Fibroblast of peridontal ligament (primary cell): ENCODE results near the gene XAGE2.
"Not testable (repeated sequence)": the region's sequence is repeated elsewhere in the genome, so short reads cannot be mapped to it uniquely, and the experiment has no call there.

Experiments used
- DNase-seq: peaks from one replicate; pipeline ENCODE4 v3.0.0-alpha.2; 2010; ENCODE audit errors: extremely low read depth

The XAGE2 gene, protein sequence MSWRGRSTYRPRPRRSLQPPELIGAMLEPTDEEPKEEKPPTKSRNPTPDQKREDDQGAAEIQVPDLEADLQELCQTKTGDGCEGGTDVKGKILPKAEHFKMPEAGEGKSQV

DNA sequence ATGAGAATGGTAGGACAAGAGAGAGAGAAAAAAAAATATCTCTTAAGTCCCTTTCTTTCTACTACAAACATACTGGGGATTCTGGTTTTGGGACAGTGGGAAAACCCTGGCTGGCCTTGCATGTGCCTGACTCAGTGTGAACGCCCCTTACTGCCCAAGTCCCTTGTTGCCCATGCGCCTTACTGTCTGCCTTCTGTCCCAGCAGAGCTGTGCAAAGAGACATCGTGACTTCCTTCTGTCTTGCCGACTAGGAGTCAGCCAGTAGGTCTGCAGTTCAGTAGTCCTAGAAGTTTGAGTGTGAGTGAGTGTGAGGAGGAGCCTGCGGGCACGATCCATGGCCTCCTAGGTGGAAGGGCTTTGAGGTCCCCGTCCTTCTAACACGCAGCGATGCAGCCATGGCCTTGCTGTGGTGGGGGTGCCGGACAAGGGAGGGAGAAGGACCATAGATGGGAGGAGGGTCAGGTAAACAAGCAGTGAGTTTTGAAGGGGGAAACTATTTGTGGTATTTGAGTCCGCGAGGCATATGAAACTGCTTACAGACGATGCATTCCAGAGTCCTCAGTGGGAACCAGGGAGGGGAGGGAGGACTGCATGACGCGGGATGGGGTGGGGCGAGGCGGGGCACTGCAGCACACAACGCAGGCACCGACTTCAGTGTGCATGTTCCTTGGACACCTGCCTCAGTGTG, at the start of gene XAGE2:
TSS of gene XAGE2 (plus strand) at position 654 of the 688 bp plus-strand sequence. CDS start 994 bp downstream, outside the sequence.
- no peak for DNase-seq

DNA sequence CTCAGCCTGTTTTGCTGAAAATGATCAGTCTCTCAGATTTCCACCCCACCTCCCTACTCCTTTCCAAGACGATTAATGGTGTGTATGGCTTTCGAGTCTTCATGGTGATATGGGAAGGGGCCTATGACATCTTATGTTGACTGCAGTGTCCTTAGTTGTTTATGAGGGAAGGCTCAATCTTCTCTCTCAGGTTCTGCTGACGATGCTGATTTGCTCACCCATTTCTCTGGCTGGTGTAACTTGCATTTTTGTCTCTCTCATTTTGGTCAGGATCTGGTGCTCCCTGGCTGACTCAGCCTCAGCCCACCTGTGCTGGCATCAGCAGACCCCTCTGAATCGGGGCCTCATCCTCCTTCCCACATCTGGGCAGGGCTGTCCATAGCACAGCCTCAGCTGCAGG, 31.4 kb upstream of the XAGE2 start:
- no peak for DNase-seq

DNA sequence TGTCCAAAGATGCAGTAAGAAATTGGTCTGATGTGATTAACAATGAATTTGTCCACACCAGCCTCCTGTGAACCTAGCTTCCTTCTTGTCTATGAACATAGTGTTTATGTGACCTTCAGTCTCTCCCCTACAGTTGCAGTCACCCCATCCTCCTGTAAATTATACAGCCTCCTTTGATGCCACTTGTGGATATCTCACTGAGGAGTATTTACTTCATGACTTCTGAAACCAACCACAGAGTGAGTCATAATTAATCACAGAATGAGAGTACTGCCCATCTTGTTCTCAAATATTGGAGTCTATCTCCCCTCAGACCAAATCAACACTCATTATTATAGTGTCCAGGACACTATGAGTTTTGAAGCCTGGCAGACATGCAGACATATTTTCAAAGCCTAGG, 27.3 kb upstream of the XAGE2 start:
- no peak for DNase-seq

DNA sequence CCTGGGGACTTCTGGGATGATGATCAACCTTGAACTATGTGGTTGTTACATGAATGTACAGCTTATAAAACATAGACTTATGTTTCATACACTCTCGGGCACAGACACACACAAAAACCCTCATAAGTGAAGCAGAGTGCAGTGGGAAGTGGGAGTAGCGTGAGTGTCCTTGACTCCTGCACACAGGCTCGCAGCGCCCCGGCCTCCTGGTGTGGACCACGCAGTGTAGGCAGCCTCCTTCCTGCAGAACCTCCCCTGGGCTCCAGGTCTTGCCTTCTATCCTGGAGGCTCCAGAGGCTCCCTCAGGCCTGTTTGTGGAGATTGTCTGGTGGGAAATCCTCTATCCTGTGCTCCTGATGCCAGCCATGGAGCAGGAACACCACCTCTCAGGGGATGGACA, 25.7 kb upstream of the XAGE2 start:
- not testable (repeated sequence) for DNase-seq

DNA sequence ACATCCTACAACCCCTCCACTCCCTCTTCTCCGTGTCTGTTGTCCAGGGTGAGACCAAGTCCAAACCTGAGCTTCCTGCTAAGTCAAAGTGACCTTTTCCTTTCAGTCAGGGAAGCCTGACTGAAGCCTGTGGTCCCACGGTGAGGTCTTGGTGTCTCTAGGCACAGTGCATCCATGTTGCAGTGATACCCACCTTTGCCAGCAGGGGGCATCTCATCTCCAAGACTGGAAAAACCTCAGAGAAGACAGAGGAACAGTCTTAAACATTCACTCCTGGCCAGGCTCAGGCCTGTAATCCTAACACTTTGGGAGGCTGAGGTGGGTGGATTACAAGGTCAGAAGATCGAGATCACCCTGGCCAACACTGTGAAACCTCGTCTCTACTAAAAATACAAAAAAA, 23.4 kb upstream of the XAGE2 start:
- peak; percentile 48 for DNase-seq

DNA sequence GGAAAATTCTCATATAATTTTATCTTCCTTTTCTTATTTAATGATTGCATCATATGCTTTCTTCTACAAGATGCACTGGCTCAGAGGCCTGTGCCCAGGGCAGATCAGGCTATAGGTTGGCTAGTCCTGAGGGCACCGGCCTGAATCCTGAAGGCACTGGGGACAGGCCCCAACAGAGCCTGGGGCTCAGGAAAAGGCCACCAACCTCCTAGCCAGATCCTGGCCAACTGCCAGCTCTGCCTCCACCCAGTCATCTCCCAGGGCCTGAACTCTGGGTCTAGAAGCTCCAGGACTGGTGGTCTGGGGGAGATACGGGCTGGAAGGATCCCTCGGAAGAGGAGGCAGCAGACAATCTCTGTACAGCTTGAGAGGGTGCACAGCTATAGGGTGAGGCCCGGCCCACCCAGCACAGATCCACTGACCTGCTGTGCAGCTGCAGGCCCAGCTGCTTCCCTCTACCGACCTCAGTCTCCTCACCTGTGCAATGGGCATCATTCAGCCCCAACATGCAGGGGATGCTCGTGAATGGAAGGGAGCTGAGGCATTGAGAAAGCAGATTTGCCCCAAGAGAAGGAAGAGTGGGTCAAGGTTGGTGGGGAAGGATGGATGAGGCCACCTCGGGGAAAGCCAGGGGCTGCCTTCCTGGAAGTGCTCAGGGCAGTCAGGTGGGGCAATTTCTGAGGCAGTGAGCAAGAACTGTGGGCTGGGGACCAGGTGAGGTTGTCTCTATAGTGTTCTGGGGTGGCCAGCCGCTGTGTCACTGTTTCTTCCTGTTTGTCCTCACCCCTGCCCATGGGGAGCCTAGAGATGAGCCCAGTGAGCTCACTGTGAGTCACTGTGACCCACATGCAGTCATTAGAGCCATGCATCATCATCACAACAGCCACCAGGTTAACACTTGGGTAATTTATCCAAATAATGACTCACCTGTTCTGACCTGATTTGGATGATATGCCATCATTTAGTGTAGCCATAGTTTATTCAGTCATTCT, 22.4 kb upstream of the XAGE2 start:
- no peak for DNase-seq

DNA sequence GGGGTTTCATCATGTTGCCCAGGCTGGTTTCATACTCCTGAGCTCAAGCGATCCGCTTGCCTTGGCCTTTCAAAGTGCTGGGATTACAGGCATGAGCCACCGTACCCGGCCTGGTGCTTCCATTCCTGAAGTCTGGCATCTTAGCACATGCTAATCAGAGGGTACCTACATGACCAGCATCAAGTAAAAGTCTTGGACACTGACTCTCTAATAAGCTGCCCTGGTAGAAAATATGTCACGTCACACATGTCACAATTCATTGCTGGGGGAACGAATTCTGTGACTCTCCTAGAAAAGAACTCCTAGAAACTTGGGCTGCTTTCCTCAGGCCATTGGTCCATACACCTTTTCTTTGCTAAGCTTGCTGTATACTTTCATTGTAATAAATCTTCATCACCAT, 19.1 kb upstream of the XAGE2 start:
- DNase-seq, result no peak

DNA sequence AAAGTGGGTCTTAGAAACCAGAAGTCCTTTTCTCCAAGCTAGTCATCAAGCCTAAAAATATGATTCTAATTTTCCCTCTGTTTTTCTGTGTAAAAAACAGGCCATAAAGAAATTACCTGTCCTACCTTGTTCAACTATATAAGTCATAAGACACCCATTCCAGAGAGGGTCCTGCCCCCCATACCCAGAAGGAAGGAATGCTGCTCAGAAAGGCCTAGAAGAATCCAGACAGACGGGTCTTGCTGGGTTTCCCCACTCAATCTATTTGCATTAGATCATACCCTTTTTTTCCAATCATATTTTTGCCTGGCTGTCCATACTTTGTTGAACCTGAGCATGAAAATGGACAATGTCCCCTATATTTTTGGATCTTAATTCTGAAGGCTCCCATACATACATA, 16.3 kb upstream of the XAGE2 start:
- DNase-seq, result no peak

DNA sequence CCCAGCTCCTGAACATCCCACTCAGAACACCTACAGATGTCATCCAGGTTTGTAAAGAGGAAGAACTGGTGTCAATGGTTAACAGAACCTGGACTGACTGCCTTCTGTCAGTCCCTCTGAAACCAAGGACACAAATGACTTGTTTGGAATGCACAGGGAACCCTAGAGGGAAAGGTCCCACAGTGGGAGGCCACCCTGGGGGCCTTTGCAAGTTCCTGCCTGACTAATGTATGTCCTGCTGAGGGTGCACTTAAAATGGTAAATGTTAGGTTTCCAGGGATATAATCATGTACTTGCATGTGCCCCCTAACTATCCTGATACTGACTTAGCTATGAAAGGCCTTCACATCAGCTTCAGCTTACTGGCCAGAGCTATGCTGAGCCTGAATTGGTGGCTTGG, 15.0 kb upstream of the XAGE2 start:
- DNase-seq, result no peak

DNA sequence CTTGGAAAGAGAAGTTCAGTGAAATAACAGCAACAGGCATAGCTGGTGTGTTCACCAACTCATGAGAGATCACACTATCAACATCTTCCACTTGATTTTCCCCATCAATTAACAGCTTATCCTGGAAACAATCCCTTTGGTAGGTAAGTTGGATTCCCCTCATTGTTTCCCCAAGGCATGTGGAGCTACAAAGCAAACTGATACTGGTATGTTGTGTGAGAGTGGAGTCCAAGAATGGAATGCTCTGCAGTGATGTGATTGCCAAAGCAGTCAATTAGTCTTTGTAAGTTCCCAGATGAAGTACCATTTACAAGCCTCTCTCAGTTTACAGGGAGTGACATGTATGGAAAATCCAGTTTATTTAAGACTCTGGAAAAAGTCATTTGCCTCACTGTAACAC, 13.7 kb upstream of the XAGE2 start:
- DNase-seq, result no peak

DNA sequence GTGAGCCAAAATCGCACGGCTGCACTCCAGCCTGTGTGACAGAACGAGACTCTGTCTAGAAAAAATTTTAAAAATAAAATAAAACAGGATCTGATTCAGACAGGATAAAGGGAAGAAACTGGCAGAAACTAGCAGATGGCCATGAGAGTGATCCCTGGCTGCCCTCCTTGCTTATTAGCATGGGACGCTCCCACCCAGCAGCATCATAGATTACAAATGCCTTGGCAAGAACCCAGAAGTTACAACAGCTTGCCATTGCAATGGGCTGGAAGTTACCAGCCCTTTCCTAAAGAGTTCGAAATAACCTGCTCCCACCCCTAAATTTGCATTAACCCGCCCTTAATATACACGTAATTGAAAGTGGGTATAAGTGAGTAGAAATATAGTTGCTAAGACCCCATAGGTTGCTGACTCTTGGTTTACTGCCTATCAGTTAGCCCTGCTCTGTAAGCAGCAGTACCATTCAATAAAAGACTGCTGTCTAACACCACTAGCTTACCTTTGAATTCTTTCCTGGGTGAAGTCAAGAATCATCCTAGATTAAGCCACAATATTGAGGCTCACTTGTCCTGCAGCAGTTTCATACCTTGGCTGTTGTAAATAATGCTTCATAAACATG, 9.1 kb upstream of the XAGE2 start:
- DNase-seq, result no peak

DNA sequence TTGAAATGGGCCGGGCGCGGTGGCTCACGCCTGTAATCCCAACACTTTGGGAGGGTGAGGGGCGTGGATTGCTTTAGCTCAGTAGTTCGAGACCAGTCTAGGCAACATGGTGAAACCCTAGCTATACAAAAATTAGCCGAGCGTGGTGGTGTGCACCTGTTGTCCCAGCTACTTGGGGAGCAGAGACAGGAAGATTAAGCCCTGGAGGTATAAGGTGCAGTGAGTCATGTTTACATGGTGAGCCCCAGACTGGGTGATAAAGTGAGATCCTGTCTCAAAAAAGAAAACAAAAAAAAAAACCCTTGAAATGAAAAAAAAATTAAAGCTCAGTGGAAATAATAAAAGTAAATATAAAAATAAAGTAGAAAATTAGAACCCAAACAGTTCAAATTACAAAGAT, 6.9 kb upstream of the XAGE2 start:
- DNase-seq, result no peak

DNA sequence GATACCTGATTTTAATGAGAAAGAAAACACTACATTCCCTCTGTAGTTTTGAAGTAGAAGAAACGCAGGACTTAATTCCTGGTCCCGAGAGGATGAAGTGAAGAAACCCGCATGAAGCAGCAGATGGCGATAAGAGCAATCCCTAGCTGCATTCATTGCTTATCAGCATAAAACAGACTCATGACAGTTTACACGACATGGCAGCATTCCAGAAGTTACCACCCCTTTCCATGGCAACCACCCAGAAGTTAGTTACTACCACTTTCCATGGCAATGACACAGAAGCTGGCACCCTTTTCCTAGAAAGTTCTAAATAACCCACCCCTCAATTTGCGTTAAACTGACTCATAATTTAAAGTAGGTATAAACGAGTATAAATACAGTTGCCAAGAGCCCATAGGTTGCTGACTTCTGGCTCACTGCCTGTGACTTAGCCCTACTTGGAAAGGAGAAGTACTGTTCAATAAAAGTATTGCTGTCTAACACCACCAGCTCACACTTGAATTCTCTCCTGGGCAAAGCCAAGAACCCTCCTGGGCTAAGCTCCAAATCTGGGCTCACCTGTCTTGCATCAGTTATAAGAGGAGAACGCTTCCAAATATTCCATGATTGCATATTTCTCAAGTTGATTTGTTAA, 5.5 kb upstream of the XAGE2 start:
- peak; percentile 7 for DNase-seq

DNA sequence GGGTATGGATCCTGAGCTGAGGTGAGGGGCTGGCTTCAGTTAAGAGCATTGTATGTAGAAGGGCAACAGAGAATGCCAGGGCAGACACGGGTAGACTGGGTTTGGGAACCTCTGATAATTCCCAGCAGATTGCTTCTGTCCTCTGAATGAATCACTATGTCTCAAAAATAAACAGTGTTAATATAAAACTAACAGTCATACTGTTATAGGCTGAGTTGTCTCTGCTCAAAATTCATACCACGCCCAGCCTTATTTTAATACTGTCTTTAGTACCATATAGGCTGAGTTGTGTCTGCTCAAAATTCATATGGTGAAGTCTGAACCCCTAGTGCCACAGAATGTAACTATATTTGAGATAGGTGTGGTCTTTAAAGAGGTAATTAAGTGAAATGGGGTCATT, 10.0 kb downstream of the XAGE2 start:
- no peak for DNase-seq

DNA sequence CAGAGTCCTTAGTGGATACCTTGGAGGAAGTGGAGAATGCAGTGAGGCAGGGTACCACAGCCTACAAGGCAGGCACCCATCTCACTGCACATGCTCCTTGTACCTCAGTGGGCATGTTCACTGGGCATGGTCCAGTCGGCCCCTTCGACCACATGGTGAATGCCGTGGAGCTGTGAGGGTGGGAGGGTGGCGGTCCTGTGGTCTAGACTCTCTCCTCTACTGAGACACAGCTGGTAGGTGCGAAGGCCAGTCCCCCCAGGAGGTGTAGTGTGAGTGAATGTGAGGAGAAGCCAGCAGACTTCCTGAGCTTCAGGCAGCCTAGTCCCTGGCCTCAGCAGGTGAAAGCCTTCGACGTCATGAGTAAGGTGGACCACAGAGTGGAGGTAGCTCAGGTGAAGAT, 12.2 kb downstream of the XAGE2 start:
- no peak for DNase-seq

DNA sequence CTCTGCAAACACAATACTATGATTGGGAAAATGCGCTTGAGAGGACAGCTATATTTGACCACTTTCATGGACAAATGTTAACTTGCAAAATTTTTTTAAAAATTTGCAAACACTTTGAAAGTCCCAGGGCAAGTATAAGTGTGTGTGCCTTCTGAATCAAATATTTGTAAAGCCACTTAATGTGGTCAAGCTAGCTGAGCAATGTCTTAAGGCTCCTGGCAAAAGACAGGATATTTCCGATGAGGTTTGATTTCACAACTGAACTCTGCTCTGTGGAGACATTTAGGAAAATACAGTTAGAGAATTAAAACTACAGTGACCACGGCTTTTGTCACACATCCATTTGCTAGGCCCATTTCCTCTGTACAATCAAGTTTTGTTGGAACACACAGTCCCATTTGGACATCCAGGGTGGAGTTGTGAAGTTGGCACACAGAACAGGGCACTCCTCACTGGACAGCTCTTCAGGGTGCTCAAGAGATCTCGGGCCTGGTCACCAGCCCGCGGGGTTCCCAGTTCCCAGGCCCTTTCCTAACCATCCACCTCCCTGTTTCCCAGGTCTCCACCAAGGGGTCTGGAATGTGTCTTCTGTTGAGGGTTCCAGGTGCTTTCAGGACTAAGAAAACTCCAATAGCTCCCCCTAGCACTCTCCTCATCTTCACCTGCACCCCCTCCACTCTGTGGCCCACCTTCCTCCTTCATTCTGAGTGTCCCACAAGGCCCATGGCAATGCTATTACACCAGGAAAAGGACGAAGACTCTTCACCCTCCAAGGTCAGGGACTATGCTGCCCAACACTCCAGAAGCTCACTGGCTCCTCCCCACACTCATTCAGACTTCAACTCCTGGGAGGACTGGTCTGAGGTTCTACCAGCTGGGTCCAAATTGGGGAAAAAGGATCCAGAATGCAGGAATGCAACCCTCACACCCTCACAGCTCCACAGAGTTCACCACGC, 41.9 kb downstream of the XAGE2 start:
- DNase-seq, result no peak

DNA sequence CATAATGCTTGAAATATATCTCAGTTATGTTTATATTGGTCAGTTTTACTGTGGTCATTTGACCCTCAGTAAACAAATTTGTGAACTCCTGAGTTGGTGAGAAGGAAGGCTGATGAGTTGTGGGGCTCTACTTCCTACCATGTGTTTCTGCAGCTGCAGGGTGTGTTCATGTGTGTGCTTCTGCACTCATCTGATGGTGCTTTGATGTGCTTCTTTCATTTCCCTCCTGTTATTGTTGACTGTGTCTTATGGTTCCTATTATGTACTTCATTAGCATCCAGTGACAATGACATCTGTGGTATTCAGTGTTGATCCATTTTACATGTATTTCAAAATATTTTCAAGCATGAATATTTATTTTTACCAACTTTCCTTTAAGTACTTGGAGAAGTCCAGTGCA, 46.5 kb downstream of the XAGE2 start:
- DNase-seq, result no peak

DNA sequence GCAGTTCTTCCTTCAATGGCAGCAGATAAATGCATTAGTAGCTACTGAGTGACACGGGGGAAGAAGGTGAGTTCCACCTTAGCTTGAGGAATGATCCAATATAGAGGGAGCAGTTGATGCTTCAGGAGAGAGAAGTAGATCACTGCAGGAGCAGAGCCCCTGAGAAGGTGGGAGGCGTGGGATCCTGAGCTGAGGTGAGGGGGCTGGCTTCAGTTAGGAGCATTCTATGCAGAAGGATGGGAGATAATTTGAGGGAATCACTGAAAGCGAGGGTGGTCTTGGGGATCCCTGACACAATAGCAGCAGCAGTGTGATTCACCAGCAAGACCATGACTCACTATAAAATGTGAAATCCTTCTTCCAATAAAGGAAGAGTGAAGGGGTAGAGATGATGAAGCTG, 48.0 kb downstream of the XAGE2 start:
- DNase-seq, result no peak

DNA sequence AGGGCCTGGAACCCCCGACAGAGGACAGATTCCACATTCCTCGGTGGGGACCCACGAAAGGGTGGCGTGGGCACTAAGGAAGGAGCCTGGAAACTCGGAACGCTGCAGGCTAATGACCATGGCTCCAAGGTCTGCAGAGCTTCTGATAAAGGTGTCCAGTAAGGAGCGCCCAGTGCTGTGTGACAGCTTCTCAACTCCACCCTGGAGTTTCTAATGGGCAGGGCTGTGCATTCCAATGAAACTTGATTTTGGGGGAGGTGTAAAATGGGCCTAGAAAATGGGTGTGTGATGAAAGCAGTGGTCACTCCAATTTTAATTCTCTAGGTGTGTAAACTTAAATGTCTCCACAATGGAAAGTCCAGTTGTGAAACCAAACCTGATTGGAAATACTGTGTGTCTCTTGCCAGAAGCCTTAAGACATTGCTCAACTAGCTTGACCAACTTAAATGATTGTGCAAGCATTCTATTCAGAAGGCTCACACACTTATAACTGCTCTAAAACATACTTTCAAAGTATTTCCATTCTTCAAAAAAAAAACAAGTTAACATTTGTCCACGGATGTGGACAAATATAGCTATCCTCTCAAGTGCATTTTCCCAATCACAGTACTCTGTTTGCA, 52.1 kb downstream of the XAGE2 start:
- peak; percentile 75 for DNase-seq

DNA sequence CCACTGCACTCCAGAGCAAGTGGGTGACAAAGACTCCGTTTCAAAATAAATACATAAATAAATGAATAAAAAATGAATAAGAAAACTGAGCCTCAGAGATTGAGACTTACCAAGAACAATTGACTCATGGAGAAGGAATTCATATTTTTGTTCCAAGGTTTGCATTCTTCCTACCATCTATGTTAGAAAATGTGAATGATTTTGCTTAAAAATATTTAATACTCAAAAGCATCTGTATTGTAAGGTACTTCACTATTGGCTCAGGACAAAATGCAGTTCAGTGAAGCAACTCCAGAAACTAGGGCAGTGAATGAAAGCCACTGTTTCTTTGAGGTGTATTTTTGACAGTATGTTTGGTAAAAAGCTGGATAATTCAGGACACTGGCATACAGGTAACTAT, 54.1 kb downstream of the XAGE2 start:
- DNase-seq, result peak; percentile 84
